ENCODE data around the gene MIF4GD. TPM values are rescaled to one million over a fixed set of nuclear protein-coding genes. Genes with fewer than 3 reads are reported as not detected.

MIF4GD gene
- total RNA-seq, 1 experiment from 2014 or later, result 8.5 TPM

DNA sequence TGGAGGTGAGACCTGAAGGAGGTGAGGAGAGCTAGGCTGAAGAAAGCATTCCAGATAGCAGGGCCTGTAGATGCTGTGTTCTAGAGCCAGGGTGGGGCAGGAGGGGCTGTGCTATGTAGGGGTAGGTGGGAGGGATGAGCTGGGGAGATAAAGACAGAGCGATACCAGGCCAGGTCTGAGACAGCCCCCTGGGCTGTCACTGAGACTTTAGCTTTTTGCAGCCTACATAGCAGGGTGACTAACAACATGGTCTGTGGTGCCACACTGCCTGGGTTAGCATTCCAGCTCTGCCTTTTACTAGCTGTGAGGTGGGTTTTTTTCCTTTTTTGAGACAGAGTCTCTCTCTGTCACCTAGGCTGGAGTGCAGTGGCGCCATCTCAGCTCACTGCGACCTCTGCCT is 51.2 kb downstream of the MIF4GD start:
- no peak for DNase-seq (ENCODE audit: low read depth in 1 of 2, low spot score in 2 of 2)
- Histone ChIP-seq H3K4me1 (replicated peaks) (no peaks in the 10 kb centered on the region), H3K9me3 (replicated peaks) (no peaks in the 10 kb centered on the region), H3K27me3 (replicated peaks) (no peaks in the 10 kb centered on the region), H3K4me3 (no peak overlapping the region), H3K27ac (no peak overlapping the region), H3K36me3 (peaks cover 97% of the 10 kb centered on the region)

- no peak for DNase-seq (ENCODE audit: low read depth in 1 of 2, low spot score in 2 of 2)
- Histone ChIP-seq H3K27me3 (replicated peaks) (no peaks in the 10 kb centered on the region), H3K9me3 (replicated peaks) (no peaks in the 10 kb centered on the region), H3K27ac (no peak overlapping the region), H3K4me1 (replicated peaks) (no peaks in the 10 kb centered on the region), H3K4me3 (no peak overlapping the region), H3K36me3 (peaks cover 97% of the 10 kb centered on the region)
These were observed 52.9 kb downstream of the MIF4GD start for GRCh38 chr17:75218131-75218530.

Other genes starting within 250 kb of the MIF4GD start
- gene ATP5PD, start 224.3 kb downstream of the MIF4GD start, total RNA-seq (2014; rRNA removed; shearing (Covaris generic)), result 601 and 1,079 TPM in 2 replicates
- gene KCTD2, start 224.0 kb downstream of the MIF4GD start, total RNA-seq (2014; rRNA removed; shearing (Covaris generic)), result 24.4 and 28.6 TPM in 2 replicates
- gene SLC16A5, start 183.3 kb downstream of the MIF4GD start, total RNA-seq (2014; rRNA removed; shearing (Covaris generic)), result 0.50 and 0.71 TPM in 2 replicates
- gene ARMC7, start 161.3 kb downstream of the MIF4GD start, total RNA-seq (2014; rRNA removed; shearing (Covaris generic)), result 5.3 and 6.6 TPM in 2 replicates
- gene NT5C, start 139.5 kb downstream of the MIF4GD start, total RNA-seq (2014; rRNA removed; shearing (Covaris generic)), result 130 and 136 TPM in 2 replicates
- gene JPT1, start 116.7 kb downstream of the MIF4GD start, total RNA-seq (2014; rRNA removed; shearing (Covaris generic)), result 340 and 870 TPM in 2 replicates
- 177 and 212 TPM in 2 replicates for gene SUMO2, start 88.3 kb downstream of the MIF4GD start, total RNA-seq (2014; rRNA removed; shearing (Covaris generic))
- 75.1 and 110 TPM in 2 replicates for gene NUP85, start 65.6 kb downstream of the MIF4GD start, total RNA-seq (2014; rRNA removed; shearing (Covaris generic))
- 13.1 and 13.8 TPM in 2 replicates for gene GGA3, start 9.6 kb downstream of the MIF4GD start, total RNA-seq (2014; rRNA removed; shearing (Covaris generic))
- gene MRPS7, start 9.4 kb downstream of the MIF4GD start, total RNA-seq (2014; rRNA removed; shearing (Covaris generic)), result 91.5 and 113 TPM in 2 replicates
- 8.5 and 21.7 TPM in 2 replicates for gene SLC25A19, start 18.2 kb upstream of the MIF4GD start, total RNA-seq (2014; rRNA removed; shearing (Covaris generic))
- gene GRB2, start 134.4 kb upstream of the MIF4GD start, total RNA-seq (2014; rRNA removed; shearing (Covaris generic)), result 200 and 449 TPM in 2 replicates
- gene TMEM94, start 185.4 kb upstream of the MIF4GD start, total RNA-seq (2014; rRNA removed; shearing (Covaris generic)), result 62.9 and 109 TPM in 2 replicates
- gene CASKIN2, start 244.3 kb upstream of the MIF4GD start, total RNA-seq (2014; rRNA removed; shearing (Covaris generic)), result 14.2 and 19.7 TPM in 2 replicates
- 54.0 and 78.4 TPM in 2 replicates for gene TSEN54, start 245.3 kb upstream of the MIF4GD start, total RNA-seq (2014; rRNA removed; shearing (Covaris generic))